KG1 (cell line): ENCODE measurements around the gene DUXA.
A peak's percentile ranks its signal among the peaks of the same experiment; 100 is the strongest.
"Not testable (repeated sequence)": the region's sequence is repeated elsewhere in the genome, so short reads cannot be mapped to it uniquely, and the experiment has no call there.

Source experiments
- DNase-seq: peaks from one replicate; lab custom pipeline; 2025; lab: John Stamatoyannopoulos, UW

The DUXA gene

DNA sequence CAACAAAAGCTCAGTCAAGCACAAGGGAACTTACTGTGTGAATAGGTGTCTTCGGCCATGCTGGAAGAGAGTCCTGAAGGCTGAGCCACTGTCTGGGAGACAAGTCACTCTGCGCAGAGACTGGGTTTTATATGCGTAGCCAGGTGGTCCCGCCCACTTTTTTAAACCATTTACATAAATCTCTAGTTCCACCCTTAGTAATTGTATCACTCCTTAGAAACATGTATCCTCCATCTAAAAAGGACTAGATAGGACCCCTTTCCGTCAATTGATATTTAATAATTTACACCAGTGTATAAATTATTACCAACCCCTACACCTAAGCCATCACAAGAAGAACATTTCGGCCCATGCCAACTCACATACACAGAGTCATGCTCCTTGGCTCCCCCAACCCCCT lies at the start of gene DUXA:
DUXA (minus strand) TSS at position 101 of the 400 bp plus-strand sequence; CDS start at position 59, 42 bp downstream.
- no peak for DNase-seq

- DNase-seq, result no peak
These were observed 44.8 kb upstream of the DUXA start for GRCh38 chr19:57212109-57212508.

DNA sequence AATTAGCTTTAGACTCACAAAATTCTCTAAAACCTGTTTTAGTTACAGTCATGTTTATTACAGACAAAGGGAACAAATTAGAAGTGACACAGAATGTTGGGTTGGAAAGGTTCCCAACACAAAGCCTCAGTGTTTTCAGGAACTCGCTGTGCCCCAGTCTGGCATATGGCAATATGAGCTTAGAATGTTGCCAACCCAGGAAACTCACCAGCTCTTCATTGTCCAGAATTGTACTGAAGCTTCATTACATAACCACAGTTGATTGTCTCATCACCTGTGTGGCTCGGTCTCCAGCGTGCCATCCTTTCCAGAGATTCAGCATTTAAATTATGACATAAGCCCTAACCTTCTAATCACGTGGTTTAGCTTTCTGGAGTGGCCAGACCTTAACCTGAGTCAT lies 43.1 kb upstream of the DUXA start:
- no peak for DNase-seq

GRCh38 chr19:57202160-57202559 lies 34.9 kb upstream of the DUXA start:
- no peak for DNase-seq

DNA sequence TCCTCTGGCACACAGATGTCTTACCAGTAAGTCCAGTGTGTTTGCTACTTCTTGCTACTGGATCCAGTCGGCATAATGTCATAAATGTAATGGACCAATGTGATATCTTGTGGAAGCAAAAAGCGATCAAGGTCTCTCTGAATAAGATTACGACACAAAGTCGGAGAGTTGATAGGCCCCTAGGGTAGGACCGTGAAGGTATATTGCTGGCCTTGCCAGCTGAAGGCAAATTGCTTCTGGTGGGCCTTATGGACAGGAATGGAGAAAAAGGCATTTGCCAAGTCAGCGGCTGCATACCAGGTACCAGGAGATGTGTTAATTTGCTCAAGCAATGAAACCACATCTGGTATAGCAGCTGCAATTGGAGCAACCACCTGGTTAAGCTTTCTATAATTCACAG lies 30.6 kb upstream of the DUXA start:
- DNase-seq, result not testable (repeated sequence)

DNA sequence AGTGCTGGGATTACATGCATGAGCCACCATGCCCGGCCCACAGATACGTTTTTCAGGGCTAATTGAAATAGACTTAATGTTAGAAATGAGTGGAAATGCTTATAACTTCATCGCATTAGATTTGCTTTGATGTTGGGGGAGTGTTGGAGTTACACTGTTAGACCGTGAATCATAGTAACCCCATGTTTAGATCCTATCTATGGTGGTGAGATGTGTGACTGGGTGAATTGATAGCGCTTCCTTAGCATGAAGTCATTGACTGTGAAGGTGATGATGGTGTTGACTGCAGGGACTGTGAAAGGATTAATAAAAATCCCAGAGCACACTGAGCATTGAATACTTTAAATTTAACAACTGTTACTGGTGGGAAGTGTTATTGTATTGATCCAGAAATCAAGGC lies 25.7 kb upstream of the DUXA start:
- no peak for DNase-seq

- no peak for DNase-seq
These were observed 24.8 kb upstream of the DUXA start for GRCh38 chr19:57192077-57192420.

DNA sequence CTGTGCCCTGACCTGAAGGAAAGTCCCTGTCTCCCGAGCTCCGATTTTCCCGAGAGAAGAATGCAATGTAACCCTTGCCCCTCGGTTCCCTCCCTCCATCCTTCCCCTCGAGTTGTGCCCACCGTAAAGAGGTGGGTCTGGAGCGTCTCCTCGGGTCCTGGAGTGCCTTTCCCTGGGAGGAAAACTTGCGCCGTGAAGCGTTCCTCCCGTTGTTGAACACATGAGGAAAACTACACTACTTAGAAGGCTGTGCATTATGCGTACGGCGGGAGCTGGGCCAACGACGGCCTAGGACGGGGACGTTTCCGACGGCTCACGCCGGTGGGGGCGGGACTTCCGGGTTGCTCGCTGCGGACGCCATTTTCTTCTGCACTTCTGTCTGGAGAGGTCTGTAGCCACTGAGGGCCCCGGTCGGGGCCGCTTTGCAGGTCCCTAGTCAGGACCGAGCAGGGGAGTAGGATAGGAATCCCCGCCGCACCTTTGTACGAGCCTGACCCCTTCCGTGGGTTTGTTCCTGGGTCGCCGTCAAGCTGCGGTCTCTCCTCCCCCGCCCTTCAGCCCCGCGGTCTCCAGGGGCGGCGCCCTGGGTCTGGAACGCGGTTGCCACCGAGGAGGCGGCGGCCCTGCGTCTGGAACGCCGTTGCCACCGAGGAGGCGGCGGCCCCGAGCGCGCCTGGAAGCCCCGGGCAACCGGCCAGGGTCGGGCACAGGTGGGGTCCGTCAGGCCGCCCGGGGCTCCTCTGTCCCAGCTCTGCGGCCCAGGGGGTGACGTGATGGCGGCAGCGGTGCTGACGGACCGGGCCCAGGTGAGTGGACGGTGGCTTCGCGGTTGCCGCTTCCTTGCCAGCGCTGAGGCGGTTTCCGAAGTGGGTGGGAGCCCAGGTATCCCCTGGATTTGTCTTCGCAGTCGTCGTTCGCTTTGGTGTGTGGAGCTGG lies 24.1 kb upstream of the DUXA start, which contains the start of gene ZNF264:
ZNF264 (plus strand) TSS at position 360 of the 936 bp plus-strand sequence; CDS start at position 774, 414 bp downstream.
- DNase-seq, result peak; percentile 78

GRCh38 chr19:57190301-57190700 lies 23.0 kb upstream of the DUXA start:
- DNase-seq, result no peak

DNA sequence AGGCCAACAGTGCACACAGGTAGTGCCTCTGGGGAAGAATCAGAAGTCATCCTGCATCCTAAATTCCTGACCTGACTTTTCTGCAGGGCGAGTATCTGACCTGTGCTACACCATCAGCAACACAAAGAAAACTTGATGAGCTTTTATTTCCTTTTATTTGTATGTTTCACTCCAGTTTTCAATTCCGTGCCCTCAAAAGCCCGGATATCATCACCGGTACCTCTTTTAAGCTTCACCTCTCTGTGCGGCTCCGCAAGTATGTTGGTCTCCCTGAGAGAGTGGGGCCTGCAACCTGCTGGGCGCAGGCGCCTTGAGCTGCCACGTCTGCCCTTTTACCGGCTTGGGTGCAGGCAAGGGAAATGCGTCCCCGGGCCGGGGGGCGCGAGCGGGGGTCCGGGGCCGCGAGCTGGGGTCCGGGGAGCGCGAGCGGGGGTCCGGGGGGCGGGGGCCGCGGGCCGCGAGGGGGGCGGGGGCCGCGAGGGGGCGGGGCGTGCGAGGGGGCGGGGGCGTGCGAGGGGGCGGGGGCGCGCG lies 4.3 kb upstream of the DUXA start:
- no peak for DNase-seq

- no peak for DNase-seq
These were observed 1.4 kb downstream of the DUXA start for GRCh38 chr19:57165846-57166245.

GRCh38 chr19:57161985-57162539 lies 5.2 kb downstream of the DUXA start:
- no peak for DNase-seq

GRCh38 chr19:57152921-57153320 lies 14.4 kb downstream of the DUXA start:
- no peak for DNase-seq

GRCh38 chr19:57141699-57142098 lies 25.6 kb downstream of the DUXA start:
- DNase-seq, result no peak

GRCh38 chr19:57135797-57136196 lies 31.5 kb downstream of the DUXA start:
- no peak for DNase-seq

DNA sequence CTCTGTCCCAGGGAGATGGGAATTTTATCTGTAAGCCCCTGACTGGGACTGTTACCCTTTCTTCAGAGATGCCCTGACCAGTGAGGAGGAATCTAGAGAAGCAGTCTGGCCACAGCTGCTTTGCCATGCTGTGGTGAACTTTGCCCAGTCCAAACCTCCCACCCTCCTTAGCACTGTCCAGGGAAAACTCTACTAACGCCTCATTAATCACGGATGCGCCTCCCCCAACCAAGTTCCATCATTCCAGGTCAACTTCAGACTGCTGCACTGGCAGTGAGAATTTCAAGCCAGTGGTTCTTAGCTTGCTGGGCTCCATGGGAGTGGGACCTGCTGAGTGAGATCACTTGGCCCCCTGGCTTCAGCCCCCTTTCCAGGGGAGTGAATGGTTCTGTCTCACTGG lies 39.9 kb downstream of the DUXA start:
- not testable (repeated sequence) for DNase-seq

DNA sequence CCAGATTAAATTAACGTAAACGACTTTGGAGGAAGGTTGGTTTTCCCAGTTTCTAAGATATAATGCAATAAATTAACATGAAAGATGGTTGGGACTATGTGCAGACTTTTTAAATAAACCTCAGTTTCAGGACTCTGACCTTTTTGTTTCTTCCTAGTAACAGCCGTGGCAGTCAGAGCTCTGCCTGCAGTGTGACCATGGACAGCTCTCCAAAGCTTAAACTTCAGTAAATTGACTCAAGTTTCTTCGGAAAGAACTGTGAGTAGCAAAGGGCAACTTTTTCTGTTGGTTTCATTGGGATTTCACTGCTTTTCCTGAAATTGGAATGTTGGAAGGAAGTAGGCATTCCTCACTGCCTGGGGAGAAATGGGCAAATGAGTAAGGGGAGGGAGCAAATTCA lies 43.4 kb downstream of the DUXA start:
- DNase-seq, result no peak

DNA sequence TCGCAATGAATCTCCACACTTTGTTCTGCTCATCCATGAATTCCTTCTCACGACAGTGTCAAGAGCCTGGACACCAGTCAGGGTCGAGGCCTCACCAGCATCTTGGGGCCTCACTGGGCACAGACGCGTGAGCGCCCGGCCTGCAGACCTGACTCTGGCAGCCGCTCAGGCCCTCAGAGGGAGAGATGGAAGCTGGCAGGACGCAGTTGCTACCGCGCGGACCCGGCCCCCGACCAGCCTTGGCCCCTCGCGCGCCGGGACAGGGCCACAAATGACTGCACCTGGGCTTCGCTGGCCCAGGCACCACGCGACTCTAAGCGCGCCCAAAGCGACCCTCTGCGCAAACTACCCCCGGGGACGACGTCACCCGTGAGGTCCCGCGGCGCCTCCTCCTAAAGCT lies 48.4 kb downstream of the DUXA start:
- no peak for DNase-seq

GRCh38 chr19:57113501-57113900 lies 53.8 kb downstream of the DUXA start:
- DNase-seq, result not testable (repeated sequence)

DNA sequence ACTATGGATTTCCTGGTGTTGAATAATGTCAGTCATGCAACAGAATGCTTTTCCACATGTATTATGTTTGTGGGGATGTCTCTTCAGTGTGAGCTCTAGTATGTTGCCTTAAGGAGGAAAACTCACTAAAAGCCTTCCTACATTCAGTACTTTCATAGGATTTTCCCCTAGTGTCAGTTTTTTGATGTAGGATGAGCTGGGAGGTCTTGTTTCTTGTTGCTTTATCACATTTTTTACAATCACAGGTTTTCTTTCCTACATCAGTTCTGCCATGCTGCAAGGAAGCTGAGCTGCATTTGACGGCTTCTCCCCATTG lies 56.0 kb downstream of the DUXA start:
- no peak for DNase-seq

GRCh38 chr19:57110592-57111328 lies 56.5 kb downstream of the DUXA start:
- no peak for DNase-seq

DNA sequence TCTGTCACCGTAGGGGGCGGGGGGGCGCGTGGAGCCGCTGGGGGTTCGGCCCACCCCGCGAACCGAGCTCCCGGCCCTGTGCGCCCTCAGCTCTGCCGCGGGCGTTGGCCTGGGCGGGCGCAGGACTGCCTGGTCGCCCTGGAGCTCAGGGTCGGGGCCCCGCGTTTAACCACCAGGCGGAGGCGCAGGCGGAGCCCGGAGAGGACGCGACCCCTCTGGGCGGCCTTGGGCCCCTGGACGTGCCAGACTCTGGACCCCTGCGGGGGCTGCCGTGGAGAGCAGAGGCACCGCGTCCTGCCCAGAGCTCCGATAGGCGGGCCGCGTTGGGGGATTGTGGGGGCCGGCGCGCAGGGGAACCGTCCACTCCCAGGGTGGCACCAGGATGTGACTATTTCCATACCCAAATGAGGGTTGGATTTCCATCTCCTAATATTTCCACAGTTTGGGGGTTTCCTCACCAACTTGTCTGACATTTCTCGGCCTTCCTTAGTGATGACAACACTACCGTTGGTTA lies 60.5 kb downstream of the DUXA start:
- DNase-seq, result no peak
